Pons (tissue), 1 donor: ENCODE results near the gene GPR149.
"Not testable (repeated sequence)": the region's sequence is repeated elsewhere in the genome, so short reads cannot be mapped to it uniquely, and the experiment has no call there.

Source experiments
- DNase-seq: peaks from one replicate; pipeline ENCODE4 v3.0.0-alpha.2; 2016; ENCODE audit warnings: low spot score

GPR149 gene, protein sequence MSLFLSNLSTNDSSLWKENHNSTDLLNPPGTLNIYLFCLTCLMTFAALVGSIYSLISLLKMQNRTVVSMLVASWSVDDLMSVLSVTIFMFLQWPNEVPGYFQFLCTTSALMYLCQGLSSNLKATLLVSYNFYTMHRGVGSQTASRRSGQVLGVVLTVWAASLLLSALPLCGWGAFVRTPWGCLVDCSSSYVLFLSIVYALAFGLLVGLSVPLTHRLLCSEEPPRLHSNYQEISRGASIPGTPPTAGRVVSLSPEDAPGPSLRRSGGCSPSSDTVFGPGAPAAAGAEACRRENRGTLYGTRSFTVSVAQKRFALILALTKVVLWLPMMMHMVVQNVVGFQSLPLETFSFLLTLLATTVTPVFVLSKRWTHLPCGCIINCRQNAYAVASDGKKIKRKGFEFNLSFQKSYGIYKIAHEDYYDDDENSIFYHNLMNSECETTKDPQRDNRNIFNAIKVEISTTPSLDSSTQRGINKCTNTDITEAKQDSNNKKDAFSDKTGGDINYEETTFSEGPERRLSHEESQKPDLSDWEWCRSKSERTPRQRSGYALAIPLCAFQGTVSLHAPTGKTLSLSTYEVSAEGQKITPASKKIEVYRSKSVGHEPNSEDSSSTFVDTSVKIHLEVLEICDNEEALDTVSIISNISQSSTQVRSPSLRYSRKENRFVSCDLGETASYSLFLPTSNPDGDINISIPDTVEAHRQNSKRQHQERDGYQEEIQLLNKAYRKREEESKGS

DNA sequence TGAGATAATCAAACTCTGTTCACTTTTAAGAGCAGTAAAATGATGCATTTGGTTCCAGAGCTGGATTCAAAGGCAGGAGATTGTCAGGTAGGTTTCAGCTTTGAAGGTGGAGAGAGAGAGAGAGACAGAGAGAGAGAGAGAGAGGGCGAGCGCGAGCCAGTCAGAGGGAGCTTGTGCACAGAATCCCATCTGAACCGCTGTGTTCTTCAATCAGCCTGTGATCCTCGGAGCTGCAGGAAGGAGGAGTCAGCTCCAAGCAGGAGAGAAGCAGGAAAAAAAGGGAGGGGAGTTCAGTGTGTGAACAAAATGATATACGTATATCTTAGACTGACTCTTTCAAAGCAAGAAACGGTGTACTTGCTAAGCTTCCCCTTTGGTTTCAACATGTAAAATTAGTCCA is at the start of gene GPR149:
TSS of gene GPR149 (minus strand) at position 177 of the 400 bp plus-strand sequence. CDS start 575 bp downstream, outside the sequence.
- no peak for DNase-seq

DNA sequence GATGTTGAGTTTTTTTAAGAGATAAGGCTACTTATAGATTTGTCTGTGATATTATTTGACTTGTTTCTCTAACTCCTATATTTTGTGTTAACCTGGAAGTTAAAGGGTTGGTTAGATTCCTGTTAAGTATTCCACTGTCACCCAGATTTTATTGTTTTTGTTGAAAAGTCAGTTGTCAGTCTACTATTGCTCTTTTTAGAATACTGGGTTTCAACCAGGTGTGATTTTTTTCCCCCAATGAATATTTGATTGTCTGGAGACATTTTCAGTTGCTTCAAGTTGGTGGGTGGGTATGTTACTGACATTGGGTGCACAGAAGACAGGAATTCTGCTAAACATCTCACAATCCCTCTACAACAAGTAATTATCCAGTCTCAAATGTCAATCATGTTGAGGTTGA is 43.8 kb upstream of the GPR149 start:
- no peak for DNase-seq

DNA sequence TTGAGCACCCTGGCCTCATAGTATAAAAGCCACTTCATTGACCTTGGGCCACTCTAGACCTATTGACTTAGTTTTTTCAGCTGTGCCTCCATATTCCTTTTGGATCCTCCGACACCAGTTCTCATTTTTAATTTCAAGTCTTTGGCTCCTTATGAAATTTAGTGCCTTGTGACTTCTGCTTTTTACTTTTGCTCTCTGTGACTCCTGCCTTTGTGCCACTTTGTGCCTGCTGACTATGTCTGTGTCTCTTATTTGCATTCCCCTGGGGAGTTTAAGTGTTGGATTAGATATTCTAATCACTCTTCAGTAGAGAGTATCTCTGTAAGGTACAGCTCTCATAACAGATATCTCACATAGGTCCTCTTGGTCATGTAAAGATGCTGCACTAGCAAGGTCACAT is 39.6 kb upstream of the GPR149 start:
- DNase-seq = no peak

DNA sequence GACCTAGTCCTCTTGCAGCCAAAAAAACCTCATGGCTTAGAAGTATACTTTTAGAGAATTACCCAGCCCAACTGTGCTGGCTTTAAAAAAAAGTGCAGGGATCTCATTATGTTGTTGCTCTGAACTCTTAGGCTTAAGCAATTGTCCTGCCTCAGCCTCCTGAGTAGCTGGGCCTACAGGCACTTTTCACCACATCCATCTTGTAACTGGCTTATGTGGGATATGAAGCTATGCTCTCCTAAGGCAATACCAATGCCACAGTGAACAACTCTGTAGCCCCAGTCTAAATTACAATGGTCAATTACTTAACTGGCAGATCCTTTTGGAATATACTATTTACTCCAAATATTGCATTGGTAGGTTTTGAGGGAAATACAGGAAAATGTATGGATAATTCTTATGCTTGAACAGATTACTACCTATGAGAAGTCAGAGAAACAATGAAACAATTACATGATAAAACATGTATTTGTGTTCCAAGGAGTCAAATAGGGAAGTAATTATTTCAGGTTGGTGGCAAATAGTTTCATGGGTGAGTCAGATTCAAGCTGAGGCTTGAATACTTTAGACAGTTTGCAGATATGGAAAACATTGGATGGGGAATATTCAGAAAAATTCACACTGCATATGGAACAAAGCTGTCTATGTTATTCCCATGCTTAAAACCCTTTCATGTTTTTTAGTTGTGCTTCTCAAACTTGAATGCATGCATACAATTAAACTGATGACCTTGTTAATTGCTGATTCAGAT is 34.6 kb upstream of the GPR149 start:
- DNase-seq = no peak

DNA sequence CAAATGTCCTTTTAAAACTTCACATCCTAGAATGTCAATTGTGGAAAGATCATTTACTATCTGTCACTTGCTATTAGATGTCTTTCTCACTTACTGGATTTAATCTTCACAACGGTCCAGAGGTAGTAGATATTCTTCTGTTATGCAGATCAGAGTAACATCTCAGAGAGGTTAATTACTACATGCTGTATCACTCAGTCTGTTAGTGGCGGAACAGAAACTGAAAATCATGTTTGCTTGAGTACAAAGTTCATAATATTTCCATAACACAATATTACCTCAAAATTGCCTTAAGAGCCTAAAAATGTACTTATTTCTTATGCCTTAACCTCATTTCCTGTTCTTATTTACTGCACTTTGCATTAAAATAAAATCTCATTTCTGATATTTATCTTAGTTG is 28.6 kb upstream of the GPR149 start:
- DNase-seq = no peak

DNA sequence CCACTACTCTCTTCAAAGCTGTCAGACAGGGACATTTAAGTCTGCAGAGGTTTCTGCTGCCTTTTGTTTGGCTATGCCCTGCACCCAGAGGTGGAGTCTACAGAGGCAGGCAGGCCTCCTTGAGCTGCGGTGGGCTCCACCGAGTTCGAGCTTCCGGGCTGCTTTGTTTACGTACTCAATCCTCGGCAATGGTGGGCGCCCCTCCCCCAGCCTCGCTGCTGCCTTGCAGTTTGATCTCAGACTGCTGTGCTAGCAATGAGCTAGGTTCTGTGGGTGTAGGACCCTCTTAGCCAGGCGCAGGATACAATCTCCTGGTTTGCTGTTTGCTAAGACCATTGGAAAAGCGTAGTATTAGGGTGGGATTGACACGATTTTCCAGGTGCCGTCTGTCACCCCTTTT is 9.1 kb upstream of the GPR149 start:
- DNase-seq = not testable (repeated sequence)

DNA sequence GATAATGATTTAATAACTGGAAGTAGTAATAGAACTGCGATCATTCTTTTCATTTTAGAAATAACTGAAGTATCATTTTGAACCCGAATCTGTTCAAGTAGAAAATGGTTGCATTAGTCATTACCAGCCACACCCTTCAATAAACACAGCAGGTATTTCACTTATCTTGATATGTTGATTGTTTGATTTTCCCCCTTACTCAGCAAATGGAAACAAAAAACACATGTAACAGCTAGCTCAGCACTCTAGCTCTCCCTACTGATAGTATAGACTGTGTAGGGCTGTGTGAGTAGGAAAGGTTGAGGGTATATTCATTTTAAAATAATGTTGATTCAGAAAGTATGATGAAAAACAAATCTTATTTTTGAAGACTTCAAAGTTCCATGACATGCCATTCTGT is 1.1 kb upstream of the GPR149 start:
- DNase-seq = no peak

DNA sequence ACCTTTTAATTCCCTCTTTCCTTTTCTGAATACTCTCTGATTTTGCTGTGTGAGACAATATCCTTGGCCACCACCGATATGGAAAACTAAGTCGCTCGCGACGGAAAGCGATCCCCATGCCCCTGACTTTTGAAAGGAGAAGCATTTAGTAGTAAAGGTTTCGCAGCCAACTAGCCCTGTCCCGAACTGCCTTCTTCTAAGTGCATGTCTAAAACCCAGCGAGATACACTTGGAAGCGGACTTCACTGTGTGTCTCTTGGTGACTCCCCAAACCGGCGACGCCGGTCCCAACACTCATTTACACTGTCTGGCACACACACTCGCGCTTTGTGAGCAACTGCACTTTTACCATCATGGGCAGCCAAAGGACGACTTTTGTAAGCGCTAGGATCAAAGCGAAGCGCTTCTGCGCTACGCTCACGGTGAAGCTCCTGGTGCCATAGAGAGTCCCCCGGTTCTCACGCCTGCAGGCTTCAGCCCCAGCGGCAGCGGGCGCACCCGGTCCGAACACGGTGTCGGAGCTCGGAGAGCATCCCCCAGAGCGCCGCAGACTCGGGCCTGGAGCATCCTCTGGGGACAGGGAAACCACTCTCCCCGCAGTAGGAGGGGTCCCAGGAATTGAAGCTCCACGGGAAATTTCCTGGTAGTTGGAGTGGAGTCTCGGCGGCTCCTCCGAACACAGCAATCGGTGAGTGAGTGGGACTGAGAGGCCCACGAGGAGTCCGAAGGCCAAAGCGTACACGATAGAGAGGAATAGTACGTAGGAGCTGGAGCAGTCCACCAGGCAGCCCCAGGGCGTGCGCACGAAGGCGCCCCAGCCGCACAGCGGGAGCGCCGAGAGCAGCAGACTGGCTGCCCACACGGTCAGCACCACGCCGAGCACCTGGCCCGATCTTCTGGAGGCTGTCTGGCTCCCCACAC is 1.4 kb downstream of the GPR149 start:
- no peak for DNase-seq

DNA sequence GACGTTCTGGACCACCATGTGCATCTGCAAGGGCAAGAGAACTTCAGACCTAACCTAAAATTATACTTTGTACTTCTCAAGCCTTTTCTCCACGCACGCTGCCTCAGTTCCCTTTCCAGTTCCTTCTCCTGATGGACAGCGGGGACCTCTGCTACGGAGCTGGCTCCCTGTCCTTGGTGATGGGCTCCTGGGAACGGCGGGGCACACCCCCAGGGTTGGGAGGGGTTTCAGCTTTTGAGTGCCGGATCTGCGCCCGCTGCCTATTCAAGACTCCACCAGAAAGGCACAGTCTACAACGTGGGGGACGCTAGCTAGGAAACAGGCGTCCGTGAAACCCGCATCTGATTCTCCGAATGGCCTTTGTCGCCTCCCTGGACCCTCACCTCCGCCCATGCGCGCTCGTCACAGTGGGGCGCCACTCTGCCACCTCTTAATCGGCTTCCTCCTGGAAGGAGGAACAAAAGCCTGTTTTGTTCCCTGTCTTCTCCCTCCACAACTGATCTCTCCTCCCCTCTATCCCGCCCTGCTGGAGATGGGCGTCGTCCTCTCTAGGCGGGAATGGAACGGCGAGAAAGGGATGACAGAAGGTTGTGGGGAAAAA is 2.2 kb downstream of the GPR149 start:
- no peak for DNase-seq

DNA sequence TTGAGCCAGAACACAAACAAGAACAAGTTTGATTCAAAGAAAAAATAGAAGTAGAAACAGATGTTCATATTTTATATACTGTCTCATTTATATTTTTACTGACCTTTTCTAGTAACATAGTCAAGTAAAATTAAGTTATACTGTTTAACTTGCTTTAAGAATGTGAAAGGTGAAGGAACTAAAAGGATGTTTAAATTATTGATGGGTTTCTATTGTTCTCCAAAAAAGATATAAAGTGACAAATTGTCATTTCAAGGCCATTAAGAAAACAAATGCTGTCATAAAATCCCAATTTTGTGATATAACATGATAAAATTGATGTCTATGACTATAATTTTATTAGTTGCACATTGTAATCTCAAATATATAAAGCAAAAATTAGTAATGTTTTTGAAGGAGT is 7.3 kb downstream of the GPR149 start:
- no peak for DNase-seq

DNA sequence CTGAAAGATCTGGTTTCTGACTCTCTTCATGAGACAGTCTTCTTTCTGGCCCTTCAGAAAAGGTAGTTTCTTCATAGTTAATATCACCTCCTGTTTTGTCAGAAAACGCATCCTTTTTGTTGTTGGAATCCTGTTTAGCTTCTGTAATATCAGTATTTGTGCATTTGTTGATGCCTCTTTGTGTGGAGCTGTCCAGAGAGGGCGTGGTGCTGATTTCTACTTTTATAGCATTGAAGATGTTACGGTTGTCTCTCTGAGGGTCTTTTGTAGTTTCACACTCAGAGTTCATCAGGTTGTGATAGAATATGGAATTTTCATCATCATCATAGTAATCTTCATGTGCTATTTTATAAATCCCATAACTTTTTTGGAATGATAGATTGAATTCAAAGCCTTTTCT is 8.9 kb downstream of the GPR149 start:
- DNase-seq = no peak

DNA sequence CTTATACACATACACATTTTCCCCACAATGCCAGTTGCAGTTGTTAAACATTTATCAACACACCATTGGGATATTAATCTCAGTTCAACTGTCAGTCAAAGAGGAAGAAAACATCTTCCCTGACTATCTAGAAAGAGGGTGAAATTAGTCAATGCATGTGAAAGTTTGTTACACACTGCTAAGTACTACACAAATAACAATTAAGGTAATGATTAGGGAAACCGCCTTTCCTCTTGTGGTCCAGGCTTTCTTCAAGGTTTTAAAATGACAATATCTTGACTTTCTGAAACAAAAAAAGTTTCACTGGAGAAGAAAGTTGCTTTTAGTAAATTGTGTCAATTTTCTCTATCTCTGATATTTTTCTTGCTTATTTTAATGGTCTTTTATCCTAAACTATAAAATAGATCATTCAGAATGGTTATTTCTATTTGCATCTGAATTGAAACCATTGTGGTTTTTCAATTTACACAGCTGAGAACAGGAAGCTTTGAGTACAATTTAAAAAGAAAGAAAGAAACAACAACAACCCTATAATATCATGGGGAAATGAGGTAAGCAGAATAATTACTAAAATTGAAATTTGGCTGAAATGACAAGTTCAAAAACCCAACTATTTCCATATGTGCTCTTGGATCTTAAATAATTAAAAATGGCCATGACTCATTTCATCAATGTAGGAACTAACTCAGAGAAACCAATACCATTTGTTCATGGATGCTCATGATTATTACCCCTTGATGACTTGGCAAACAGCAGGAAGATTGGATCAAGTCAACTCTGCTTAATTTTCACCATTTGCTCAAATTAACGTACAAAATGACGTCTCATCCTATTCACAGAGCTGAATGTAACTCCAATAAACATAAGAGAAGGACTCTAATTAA is 31.7 kb downstream of the GPR149 start:
- DNase-seq = no peak

DNA sequence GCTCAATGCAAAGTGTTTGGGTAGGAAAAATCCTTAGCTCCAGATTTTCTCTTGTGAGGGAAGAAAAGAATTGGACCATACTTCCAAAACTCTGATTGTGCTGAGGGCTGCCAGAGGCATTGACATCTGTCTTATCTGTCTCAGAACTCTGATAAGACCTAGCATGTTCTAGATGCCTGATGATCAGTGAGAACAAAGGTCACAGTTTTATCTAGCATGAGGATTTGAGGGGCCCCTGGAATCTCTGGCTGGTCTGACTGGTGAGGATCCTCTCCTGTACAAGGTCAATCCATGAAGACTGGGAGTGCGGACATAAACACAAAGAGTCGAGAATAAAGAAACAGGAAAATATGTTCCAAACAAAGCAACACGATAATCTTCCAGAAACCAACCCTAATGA is 40.1 kb downstream of the GPR149 start:
- DNase-seq = no peak

DNA sequence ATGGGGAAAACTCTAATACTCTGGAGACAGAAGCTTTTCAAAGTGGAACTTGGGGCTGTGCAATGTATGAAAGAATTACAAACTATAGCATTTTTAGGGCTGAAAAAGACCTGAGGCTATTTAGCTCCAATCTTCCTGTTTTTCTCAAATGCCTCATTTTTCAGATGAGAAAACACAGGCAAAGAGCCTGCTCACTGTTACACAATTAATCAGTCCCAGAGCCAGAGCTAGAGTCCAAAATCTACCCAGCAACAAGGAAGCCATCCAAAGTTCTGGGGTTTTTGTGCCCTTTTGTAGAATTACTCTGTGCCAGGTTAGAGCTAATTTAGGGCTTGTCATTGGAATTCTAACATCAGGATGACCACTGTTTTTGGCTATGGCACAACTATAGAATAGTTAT is 45.5 kb downstream of the GPR149 start:
- DNase-seq = peak; percentile 22

DNA sequence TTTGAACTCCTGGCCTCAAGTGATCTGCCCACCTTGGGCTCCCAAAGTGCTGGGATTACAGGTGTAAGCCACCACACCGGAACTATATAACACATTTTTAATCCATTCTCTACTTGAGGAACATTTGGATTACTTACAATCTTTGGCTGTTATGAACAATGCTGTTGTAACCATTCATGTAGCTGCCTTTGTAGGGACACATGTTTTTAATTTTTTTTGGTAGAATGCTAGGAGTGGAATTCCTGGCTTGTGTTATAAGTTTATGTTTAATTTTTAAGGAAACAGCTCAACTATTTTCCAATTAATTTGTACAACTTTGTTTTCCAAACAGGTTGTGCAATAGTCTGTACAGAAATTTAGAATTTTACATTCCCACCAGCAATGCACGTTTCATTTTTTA is 51.7 kb downstream of the GPR149 start:
- DNase-seq = no peak

DNA sequence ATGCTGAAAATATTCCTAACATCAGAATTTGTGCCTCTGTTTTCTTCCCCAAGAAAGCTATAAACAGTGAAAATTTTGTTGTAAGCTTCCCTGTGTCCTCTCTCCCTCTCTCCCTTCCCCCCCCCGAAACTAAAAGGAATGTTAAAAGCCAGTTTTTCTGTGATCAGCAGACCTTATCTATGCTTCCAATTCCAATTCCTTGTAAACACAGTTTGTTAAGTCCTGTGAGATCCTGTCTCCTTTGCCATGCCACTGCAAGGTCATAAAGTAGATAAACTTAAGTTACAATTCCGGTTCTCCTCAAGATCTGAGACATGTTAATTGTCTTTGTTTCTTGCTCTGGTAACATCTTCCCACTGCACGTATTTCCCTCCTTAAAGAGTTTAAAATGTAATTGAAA is 62.8 kb downstream of the GPR149 start:
- no peak for DNase-seq

DNA sequence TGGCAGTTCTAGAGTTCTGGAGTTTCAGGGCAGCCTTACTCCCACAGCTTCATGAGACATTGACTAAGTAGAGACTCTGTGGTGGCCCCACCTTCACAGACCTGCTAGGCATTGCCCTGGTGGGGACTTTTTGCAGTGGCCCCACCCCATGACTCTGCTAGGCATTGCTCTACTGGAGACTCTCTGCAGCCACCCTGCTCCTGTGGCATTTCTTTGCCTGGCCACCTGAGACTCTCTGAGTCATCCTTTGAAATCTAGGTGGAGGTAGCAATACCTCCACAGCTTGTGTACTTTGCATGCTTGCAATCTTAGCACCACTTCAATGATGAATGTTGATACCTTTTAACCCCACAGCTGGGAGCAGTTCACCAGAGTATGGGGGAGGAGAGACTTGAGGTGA is 65.1 kb downstream of the GPR149 start:
- DNase-seq = no peak

DNA sequence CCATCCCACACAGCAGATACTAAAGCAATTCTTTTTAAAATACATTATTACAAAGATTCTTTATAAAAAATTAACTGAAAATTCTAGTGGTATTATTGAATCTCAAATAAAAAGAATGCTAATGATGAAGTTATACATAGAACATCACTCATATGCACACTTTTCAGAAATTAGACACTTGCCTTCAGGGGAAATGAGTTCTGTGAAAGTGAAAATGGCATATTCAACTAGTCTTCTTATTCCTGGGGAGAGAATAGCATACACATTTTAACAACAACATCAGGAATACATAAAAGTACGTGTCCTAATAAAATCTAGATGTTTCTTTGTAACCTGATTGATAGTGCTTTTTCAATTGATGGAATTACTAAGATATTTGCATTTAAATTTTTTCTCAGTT is 68.9 kb downstream of the GPR149 start:
- no peak for DNase-seq

DNA sequence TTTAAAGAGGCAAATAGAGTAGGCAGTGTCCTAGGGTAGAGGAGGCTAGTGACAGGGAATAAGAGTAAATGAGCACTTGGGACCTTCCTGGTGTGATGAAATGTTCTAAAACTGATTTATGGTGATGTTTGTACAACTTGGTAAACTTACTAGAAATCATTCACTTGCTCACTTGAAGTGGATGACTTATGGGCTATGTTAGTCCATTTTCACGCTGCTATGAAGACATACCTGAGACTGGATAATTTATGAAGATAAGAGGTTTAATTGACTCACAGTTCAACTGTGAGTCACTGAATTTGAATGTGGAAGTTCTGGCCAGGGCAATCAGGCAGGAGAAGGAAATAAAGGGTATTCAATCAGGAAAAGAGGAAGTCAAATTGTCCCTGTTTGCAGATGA is 74.0 kb downstream of the GPR149 start:
- no peak for DNase-seq

DNA sequence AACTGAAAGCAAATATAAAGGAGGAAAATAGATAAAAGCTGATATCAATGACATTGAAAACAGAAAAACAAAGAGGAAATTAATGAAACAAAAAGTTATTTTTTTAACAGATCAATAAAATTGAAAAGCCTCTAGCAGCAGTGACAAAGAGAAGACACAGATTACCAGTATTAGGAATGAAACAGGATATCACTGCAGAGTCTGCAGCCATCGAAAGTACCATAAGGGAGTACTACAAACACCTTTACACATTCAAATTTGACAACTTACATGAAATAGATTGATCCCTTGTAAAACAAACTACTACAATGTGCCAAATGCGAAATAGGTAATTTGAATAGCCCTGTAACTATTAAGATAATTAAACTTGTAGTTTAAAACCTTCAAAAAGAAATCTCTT is 80.8 kb downstream of the GPR149 start:
- no peak for DNase-seq
